ENCODE results near the gene ATF6. TPM values are rescaled to one million over a fixed set of nuclear protein-coding genes. Genes with fewer than 3 reads are reported as not detected.

The ATF6 gene
- total and polyA plus RNA-seq, 3 donors from 2014 or later = 22.6 to 38.2 (median 38.0) TPM

- TF ChIP-seq CTCF (IDR thresholded peaks at IDR 0.05) (no peak), POLR2A (IDR thresholded peaks at IDR 0.05) (no peak)
- H3K27ac ChIP-seq = no peak overlapping the region
- intact Hi-C loops (cut with DNase I; ENCODE audit: low total_unique reads) = no loop called here
- H3K4me3 ChIP-seq = no peak overlapping the region
- H3K27me3 ChIP-seq = no peaks in the 10 kb centered on the region
- H3K9me3 ChIP-seq = no peaks in the 10 kb centered on the region
- 52 to 57% methylated on average over 1 of the region's 1 CpG for WGBS, 2 donors
- H3K4me1 ChIP-seq = no peaks in the 10 kb centered on the region
- no peaks in the 10 kb centered on the region for H3K36me3 ChIP-seq (ENCODE audit: low read depth, missing control alignments)
- no peak for DNase-seq
These were observed 163.9 kb downstream of the ATF6 start for GRCh38 chr1:161930064-161930463.

DNA sequence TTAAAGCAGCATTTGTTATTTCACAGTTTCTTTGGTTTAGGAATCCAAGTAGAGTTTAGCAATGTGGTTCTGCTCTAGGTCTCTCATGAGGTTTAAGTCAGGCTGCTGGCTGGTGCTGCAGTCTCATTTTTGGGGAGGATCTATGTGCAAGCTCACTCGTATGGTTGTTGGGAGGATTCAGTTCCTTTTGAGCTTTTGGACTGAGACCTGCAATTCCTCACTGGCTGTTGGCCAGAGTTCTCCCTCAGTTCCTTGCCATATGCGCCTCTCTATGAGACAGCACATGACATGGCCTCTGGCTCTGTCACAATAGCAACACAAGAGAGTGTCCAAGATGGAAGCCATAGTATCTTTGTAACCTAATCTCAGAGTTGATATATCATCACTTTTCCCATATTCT, 166.5 kb downstream of the ATF6 start:
- H3K4me1 ChIP-seq = no peaks in the 10 kb centered on the region
- no peak for DNase-seq
- TF ChIP-seq CTCF (IDR thresholded peaks at IDR 0.05) (no peak), POLR2A (IDR thresholded peaks at IDR 0.05) (no peak)
- no peaks in the 10 kb centered on the region for H3K27me3 ChIP-seq
- H3K27ac ChIP-seq = no peak overlapping the region
- H3K9me3 ChIP-seq = no peaks in the 10 kb centered on the region
- 62 to 68% methylated on average over 2 of the region's 2 CpGs for WGBS, 2 donors
- H3K4me3 ChIP-seq = no peak overlapping the region
- intact Hi-C loops (cut with DNase I; ENCODE audit: low total_unique reads) = no loop called here
- no peaks in the 10 kb centered on the region for H3K36me3 ChIP-seq (ENCODE audit: low read depth, missing control alignments)

DNA sequence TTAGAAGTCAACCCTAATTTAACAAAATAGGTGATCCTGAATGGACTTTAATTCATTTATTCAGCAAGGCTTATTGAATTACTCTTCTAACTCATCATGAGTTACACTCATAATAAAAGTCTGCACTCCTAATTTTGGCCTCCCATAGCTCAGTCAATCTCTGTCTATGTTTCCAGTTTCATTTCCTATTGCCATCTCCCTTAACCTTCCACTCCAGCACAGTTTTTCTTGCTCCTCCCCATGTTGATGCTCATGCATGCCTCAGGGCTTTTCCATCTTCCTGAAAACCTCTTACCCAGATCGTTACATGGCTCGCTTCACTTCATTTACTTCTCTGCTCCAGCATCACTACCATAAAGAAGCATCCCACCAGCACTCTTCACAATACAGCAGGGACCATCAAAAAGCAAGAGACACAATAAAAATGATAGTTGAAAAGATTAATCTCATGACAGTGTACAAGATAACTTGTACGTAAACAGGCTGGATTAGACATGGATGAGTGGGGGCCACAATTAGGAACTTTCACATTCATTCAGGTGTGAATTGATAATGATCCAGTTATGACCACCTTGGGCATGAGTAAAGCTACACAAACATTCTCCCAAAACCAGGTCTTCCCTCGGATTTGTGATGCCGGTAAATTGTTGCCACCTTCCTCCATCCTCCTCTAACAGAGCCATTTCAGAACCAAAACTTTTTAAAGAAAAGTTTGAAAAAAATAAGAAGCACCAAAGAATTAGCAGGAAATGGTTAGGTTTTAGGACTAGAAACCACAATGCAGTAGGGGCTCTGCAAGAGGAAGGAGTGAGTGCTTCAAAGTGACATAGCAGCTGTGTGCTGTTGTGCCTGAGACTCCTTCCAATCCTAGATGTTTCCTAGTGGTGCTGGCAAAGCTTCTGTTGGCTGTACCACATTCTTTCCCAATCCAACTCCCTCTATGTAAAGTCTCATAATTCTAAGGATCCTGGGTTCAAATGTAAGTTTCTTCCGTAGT, 167.8 kb downstream of the ATF6 start:
- TF ChIP-seq CTCF (IDR thresholded peaks at IDR 0.05) = no peak
- TF ChIP-seq POLR2A (IDR thresholded peaks at IDR 0.05) = no peak
- Histone ChIP-seq H3K27ac (no peak overlapping the region), H3K27me3 (no peaks in the 10 kb centered on the region), H3K9me3 (no peaks in the 10 kb centered on the region), H3K4me1 (no peaks in the 10 kb centered on the region), H3K36me3 (ENCODE audit: low read depth, missing control alignments) (no peaks in the 10 kb centered on the region), H3K4me3 (no peak overlapping the region)
- no peak for DNase-seq
- intact Hi-C loops (cut with DNase I; ENCODE audit: low total_unique reads) = no loop called here
- whole genome bisulfite sequencing, 2 donors = 79% methylated on average over 6 of the region's 6 CpGs

DNA sequence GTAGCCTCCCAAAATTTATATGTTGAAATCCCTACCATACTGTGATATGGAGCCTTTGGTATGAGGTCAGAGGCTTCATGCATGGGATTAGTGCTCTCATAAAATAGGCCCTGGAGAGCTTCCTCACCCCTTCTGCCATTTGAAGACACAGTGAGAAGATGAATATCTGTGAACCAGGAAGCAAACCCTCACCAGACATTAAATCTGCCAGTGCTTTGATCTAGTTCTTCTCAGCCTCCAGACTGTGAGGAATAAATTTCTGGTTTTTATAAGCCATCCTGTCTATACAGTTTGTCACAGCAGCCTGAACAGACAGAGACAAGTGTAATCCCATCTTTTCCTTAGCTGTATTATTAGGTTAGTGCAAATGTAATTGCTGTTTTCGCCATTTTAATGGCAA, 169.1 kb downstream of the ATF6 start:
- 100% methylated on average over 1 of the region's 1 CpG for WGBS, 2 donors
- H3K36me3 ChIP-seq (ENCODE audit: low read depth, missing control alignments) = no peaks in the 10 kb centered on the region
- intact Hi-C loops (cut with DNase I; ENCODE audit: low total_unique reads) = no loop called here
- H3K27ac ChIP-seq = no peak overlapping the region
- H3K9me3 ChIP-seq = no peaks in the 10 kb centered on the region
- DNase-seq = no peak
- no peaks in the 10 kb centered on the region for H3K4me1 ChIP-seq
- no peaks in the 10 kb centered on the region for H3K27me3 ChIP-seq
- no peak overlapping the region for H3K4me3 ChIP-seq
- TF ChIP-seq POLR2A (IDR thresholded peaks at IDR 0.05) (no peak), CTCF (IDR thresholded peaks at IDR 0.05) (no peak)

Measured in testis (tissue), 3 donors.